SK-N-SH (cell line): Measurements from ENCODE around the gene SETBP1. TPM values are rescaled to one million over a fixed set of nuclear protein-coding genes. Genes with fewer than 3 reads are reported as not detected.

Experiments
- CTCF ChIA-PET: fragments of 300-600, 350-600 bp; formaldehyde crosslinking; extraction: SDS; loops from one replicate; lab custom pipeline; 2021; lab: Yijun Ruan, JAX
- POLR2A ChIA-PET: fragments of 350-600 bp; sonication (Branson Sonifier 250); formaldehyde crosslinking; extraction: SDS; loops from one replicate; lab custom pipeline; 2020; ENCODE audit warnings: antibody characterized with exemption, inconsistent platforms; lab: Yijun Ruan, JAX
- DNase-seq: peaks from one replicate; pipeline ENCODE4 v3.0.0; 2012
- H2AFZ ChIP-seq: fragments of 200-600 bp; sonication (generic); 2 replicates; pipeline ENCODE4 v1.8.1; 2016; ENCODE audit warnings: antibody characterized with exemption, mild to moderate bottlenecking, low read depth
- H3F3A ChIP-seq: fragments of 200-600 bp; sonication (generic); replicated peaks from 2 replicates; pipeline ENCODE3; 2016; ENCODE audit warnings: antibody characterized with exemption, mild to moderate bottlenecking; ENCODE audit not compliant: insufficient read depth
- H3K27ac ChIP-seq, 2 experiments: fragments of 200-500 bp in 1 of 2; fragments of 200-600 bp in 1 of 2; sonication (Bioruptor generic) in 1 of 2; sonication (generic), shearing (Covaris generic) in 1 of 2; 2 replicates each; pipeline versions ENCODE4 v1.5.1 to v1.6.1; 2014 to 2016; ENCODE audit warnings: low read depth in 2 of 2, inconsistent platforms in 1 of 2, low read length in 1 of 2, mild to moderate bottlenecking in 1 of 2, mixed read lengths in 1 of 2
- H3K27me3 ChIP-seq: fragments of 200-600 bp; sonication (generic), shearing (Covaris generic); 2 replicates; pipeline ENCODE4 v1.6.1; 2016; ENCODE audit warnings: mixed run types; ENCODE audit not compliant: insufficient read depth
- H3K36me3 ChIP-seq, 2 experiments: fragments of 200-500 bp in 1 of 2; fragments of 200-600 bp in 1 of 2; sonication (Bioruptor generic) in 1 of 2; sonication (generic) in 1 of 2; replicated peaks in 1 of 2; 2 replicates each; pipeline versions ENCODE3 to v1.5.1; 2014 to 2016; ENCODE audit warnings: low read length in 1 of 2, mild to moderate bottlenecking in 1 of 2; ENCODE audit not compliant: insufficient read depth in 2 of 2, control insufficient read depth in 1 of 2
- H3K4me1 ChIP-seq, 2 experiments: fragments of 200-500 bp in 1 of 2; fragments of 200-600 bp in 1 of 2; sonication (Bioruptor generic) in 1 of 2; sonication (generic), shearing (Covaris generic) in 1 of 2; 2 replicates each; pipeline versions ENCODE4 v1.5.1 to v1.6.1; 2014 to 2016; ENCODE audit warnings: low read depth in 1 of 2, low read length in 1 of 2, mixed run types in 1 of 2; ENCODE audit not compliant: insufficient read depth in 2 of 2, control insufficient read depth in 1 of 2
- H3K4me2 ChIP-seq: fragments of 200-600 bp; sonication (generic), shearing (Covaris generic); 2 replicates; pipeline ENCODE4 v1.6.1; 2017; ENCODE audit warnings: mixed run types
- H3K4me3 ChIP-seq, 2 experiments: fragments of 200-500 bp in 1 of 2; fragments of 200-600 bp in 1 of 2; sonication (Bioruptor generic) in 1 of 2; sonication (generic), shearing (Covaris generic) in 1 of 2; 2 replicates each; pipeline versions ENCODE4 v1.5.1 to v1.8.1; 2014 to 2016; ENCODE audit warnings: low read depth in 2 of 2, inconsistent platforms in 1 of 2, low read length in 1 of 2, mild to moderate bottlenecking in 1 of 2, mixed read lengths in 1 of 2, moderate library complexity in 1 of 2
- H3K79me2 ChIP-seq: fragments of 200-600 bp; sonication (generic); 2 replicates; pipeline ENCODE4 v1.8.1; 2017; ENCODE audit warnings: mild to moderate bottlenecking; ENCODE audit not compliant: insufficient read depth
- H3K9ac ChIP-seq: fragments of 200-600 bp; sonication (generic); 2 replicates; pipeline ENCODE4 v1.6.1; 2017; ENCODE audit warnings: mixed run types
- H3K9me2 ChIP-seq: fragments of 200-600 bp; sonication (generic); 2 replicates; pipeline ENCODE4 v1.6.1; 2017; ENCODE audit warnings: mixed run types
- H3K9me3 ChIP-seq: fragments of 200-600 bp; sonication (generic); 2 replicates; pipeline ENCODE4 v1.6.1; 2017; ENCODE audit warnings: mixed run types, mild to moderate bottlenecking, moderate library complexity
- H4K20me1 ChIP-seq: fragments of 200-600 bp; sonication (generic); 2 replicates; pipeline ENCODE4 v1.6.1; 2017; ENCODE audit warnings: mild to moderate bottlenecking, mixed run types; ENCODE audit not compliant: insufficient read depth
- CHD2 ChIP-seq: fragments of 150-350 bp; IDR thresholded peaks from 2 replicates; pipeline ENCODE4 v1.6.1; 2018; ENCODE audit warnings: low read length; ENCODE audit not compliant: partially characterized antibody
- EZH2phosphoT487 ChIP-seq: fragments of 200-600 bp; sonication (generic); IDR thresholded peaks from 2 replicates; pipeline ENCODE4 v1.6.1; 2017; ENCODE audit warnings: low read depth, mixed run types, mild to moderate bottlenecking, antibody characterized with exemption, moderate library complexity, borderline replicate concordance
- FOXJ3 ChIP-seq: sonication (generic); formaldehyde crosslinking; IDR thresholded peaks from 2 replicates; pipeline ENCODE4 v1.5.1; 2020; ENCODE audit warnings: mild to moderate bottlenecking, missing genetic modification reagents
- MEF2A ChIP-seq: IDR thresholded peaks from 2 replicates; pipeline ENCODE4 v1.4.0; 2012; ENCODE audit warnings: low read depth, borderline replicate concordance
- MXI1 ChIP-seq: IDR thresholded peaks from 2 replicates; pipeline ENCODE4 v1.6.1; 2012; ENCODE audit warnings: mild to moderate bottlenecking, low read depth, low read length, improper control_type of control experiment
- NFIC ChIP-seq: IDR thresholded peaks from 2 replicates; pipeline ENCODE4 v1.4.0; 2012; ENCODE audit warnings: borderline replicate concordance
- POLR2AphosphoS5 ChIP-seq: IDR thresholded peaks from 2 replicates; pipeline ENCODE4 v1.6.1; 2012; ENCODE audit warnings: low read depth, low read length
- RAD21 ChIP-seq: IDR thresholded peaks from 2 replicates; pipeline ENCODE4 v1.6.1; 2012; ENCODE audit warnings: mild to moderate bottlenecking, low read length
- RFX5 ChIP-seq: IDR thresholded peaks from 2 replicates; pipeline ENCODE4 v1.6.1; 2012; ENCODE audit warnings: mild to moderate bottlenecking, improper control_type of control experiment, low read length
- RXRA ChIP-seq: IDR thresholded peaks from 2 replicates; pipeline ENCODE4 v1.4.0; 2012; ENCODE audit warnings: low read depth, mild to moderate bottlenecking, borderline replicate concordance
- SIN3A ChIP-seq: IDR thresholded peaks from 2 replicates; pipeline ENCODE4 v1.6.1; 2012; ENCODE audit warnings: low read depth, mild to moderate bottlenecking, low read length, moderate library complexity, borderline replicate concordance
- SMC3 ChIP-seq: IDR thresholded peaks from 2 replicates; pipeline ENCODE4 v1.6.1; 2012; ENCODE audit warnings: low read depth, low read length, improper control_type of control experiment
- TCF12 ChIP-seq: IDR thresholded peaks from 2 replicates; pipeline ENCODE4 v1.4.0; 2012
- TEAD4 ChIP-seq: IDR thresholded peaks from 2 replicates; pipeline ENCODE4 v1.4.0; 2012; ENCODE audit warnings: mild to moderate bottlenecking, borderline replicate concordance; ENCODE audit not compliant: insufficient read depth
- WGBS: methylation state at CpG from one replicate; pipeline ENCODE4 v1.1.6; 2017; ENCODE audit warnings: low lambda C conversion rate; 5-methylcytosine and 5-hydroxymethylcytosine counted together
- polyA plus RNA-seq, 3 experiments: library from polyadenylated mRNA; depleted of rRNA; stranded (reverse); fragments of >200 nt; gene quantifications; 2 replicates each; pipeline ENCODE4 v1.2.3, GENCODE V29; 2012
- TF ChIP-seq, protein P1 (sequence below): IDR thresholded peaks from 2 replicates; pipeline ENCODE4 v1.4.0; 2012; ENCODE audit warnings: low read depth, borderline replicate concordance
- TF ChIP-seq, protein P2 (sequence below): fragments of 150-350 bp; IDR thresholded peaks from 2 replicates; pipeline ENCODE4 v1.6.1; 2016; ENCODE audit warnings: mild to moderate bottlenecking, low read depth, low read length
- TF ChIP-seq, protein P3 (sequence below): IDR thresholded peaks from 2 replicates; pipeline ENCODE4 v1.4.0; 2012; ENCODE audit warnings: low read depth
- TF ChIP-seq, protein P4 (sequence below): fragments of 200-600 bp; sonication (generic); IDR thresholded peaks from 2 replicates; pipeline ENCODE4 v1.6.1; 2017; ENCODE audit warnings: antibody characterized with exemption, mild to moderate bottlenecking, moderate library complexity
- TF ChIP-seq, protein P5 (sequence below): fragments of 150-350 bp; IDR thresholded peaks from 2 replicates; pipeline ENCODE4 v1.6.1; 2017; ENCODE audit warnings: antibody characterized with exemption, low read length, low read depth, borderline replicate concordance
- TF ChIP-seq, protein P6 (sequence below): IDR thresholded peaks from 2 replicates; pipeline ENCODE4 v1.6.1; 2012; ENCODE audit warnings: mild to moderate bottlenecking, low read depth, low read length, moderate library complexity

Gene SETBP1
- polyA plus RNA-seq, 1 of the 3 experiments (the other 2 are of a cell fraction): 3.0 TPM

DNA sequence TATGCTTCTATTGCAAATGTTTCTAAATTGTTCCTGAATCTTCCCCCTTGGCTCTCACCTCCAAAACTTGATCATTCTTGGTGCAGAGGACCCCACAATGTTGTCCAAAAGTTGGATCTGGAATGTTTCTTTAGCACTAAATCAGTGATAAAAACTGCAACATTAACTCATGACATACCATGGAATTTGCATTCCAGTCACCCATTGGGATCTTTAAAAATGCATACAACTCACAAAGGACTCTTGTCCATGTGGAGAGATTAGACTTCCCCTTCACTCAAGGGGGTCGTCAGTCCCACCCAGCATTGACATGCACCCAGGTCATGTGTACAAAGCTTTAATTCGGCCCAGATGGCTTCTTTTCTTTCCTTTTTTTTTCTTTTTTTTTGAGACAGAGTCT, 169.3 kb downstream of the SETBP1 start (continued):
- TF ChIP-seq, protein P1, sequence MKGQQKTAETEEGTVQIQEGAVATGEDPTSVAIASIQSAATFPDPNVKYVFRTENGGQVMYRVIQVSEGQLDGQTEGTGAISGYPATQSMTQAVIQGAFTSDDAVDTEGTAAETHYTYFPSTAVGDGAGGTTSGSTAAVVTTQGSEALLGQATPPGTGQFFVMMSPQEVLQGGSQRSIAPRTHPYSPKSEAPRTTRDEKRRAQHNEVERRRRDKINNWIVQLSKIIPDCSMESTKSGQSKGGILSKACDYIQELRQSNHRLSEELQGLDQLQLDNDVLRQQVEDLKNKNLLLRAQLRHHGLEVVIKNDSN: no peak
- no peak for TF ChIP-seq EZH2phosphoT487
- TF ChIP-seq SMC3: no peak
- TF ChIP-seq, protein P2, sequence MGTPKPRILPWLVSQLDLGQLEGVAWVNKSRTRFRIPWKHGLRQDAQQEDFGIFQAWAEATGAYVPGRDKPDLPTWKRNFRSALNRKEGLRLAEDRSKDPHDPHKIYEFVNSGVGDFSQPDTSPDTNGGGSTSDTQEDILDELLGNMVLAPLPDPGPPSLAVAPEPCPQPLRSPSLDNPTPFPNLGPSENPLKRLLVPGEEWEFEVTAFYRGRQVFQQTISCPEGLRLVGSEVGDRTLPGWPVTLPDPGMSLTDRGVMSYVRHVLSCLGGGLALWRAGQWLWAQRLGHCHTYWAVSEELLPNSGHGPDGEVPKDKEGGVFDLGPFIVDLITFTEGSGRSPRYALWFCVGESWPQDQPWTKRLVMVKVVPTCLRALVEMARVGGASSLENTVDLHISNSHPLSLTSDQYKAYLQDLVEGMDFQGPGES: no peak
- TF ChIP-seq, protein P3, sequence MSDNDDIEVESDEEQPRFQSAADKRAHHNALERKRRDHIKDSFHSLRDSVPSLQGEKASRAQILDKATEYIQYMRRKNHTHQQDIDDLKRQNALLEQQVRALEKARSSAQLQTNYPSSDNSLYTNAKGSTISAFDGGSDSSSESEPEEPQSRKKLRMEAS: no peak
- no peak for TF ChIP-seq TEAD4
- no peak for TF ChIP-seq MXI1

DNA sequence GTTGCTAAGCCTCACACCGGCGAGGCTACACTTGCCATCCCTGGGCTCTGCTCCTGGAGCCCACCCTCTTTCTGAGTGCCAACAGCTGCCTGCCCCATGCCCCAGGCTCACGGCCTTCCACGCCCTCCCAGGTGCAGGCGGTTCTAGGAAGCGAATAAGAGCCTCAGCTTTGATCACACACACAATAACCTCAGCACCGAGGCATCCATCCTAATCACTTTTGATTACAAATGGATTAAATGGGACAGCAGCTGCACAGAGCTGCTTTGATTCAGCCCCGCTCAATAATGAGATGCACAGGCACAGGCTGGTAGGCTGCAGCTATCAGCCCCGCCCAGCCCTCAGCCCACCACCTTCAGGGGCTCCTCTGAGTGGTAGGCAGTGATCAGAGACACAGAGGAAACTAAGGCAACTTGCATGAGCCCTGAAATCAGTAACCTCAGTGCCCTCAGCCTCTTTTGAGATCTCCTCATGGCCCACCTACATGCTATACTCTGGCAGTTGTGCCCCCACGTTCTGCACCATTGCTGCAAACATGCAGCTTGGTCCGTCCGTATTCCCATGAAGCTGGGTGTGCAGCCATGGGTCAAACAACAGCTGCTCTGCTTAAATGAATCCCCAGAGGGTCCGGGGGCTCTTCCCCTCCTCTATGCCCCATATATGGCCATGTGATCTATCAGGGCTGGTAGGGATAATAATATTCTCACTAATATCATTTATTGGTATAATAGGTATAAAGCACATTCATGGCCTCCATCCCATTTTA, 171.4 kb downstream of the SETBP1 start:
- no peak overlapping the region for H3K27ac ChIP-seq
- no peaks in the 10 kb centered on the region for H3F3A ChIP-seq
- H3K4me2 ChIP-seq: no peak overlapping the region
- no peaks in the 10 kb centered on the region for H3K27me3 ChIP-seq
- H3K4me3 ChIP-seq: no peak overlapping the region
- POLR2A ChIA-PET: no interaction called here
- DNase-seq: no peak
- CTCF ChIA-PET: interaction anchor here (1.2 kb wide), 1 partner anchor 12 kb away, joined by 3 read pairs; no protein-coding TSS in a partner anchor
- no peak overlapping the region for H3K9ac ChIP-seq
- no peaks in the 10 kb centered on the region for H3K9me3 ChIP-seq
- TF ChIP-seq SMC3: no peak
- no peak for TF ChIP-seq NFIC
- no peak for TF ChIP-seq TCF12
- TF ChIP-seq, protein P4, sequence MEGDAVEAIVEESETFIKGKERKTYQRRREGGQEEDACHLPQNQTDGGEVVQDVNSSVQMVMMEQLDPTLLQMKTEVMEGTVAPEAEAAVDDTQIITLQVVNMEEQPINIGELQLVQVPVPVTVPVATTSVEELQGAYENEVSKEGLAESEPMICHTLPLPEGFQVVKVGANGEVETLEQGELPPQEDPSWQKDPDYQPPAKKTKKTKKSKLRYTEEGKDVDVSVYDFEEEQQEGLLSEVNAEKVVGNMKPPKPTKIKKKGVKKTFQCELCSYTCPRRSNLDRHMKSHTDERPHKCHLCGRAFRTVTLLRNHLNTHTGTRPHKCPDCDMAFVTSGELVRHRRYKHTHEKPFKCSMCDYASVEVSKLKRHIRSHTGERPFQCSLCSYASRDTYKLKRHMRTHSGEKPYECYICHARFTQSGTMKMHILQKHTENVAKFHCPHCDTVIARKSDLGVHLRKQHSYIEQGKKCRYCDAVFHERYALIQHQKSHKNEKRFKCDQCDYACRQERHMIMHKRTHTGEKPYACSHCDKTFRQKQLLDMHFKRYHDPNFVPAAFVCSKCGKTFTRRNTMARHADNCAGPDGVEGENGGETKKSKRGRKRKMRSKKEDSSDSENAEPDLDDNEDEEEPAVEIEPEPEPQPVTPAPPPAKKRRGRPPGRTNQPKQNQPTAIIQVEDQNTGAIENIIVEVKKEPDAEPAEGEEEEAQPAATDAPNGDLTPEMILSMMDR: no peak
- TF ChIP-seq SIN3A: no peak
- no peak for TF ChIP-seq MEF2A
- no peak for TF ChIP-seq RXRA
- TF ChIP-seq, protein P5, sequence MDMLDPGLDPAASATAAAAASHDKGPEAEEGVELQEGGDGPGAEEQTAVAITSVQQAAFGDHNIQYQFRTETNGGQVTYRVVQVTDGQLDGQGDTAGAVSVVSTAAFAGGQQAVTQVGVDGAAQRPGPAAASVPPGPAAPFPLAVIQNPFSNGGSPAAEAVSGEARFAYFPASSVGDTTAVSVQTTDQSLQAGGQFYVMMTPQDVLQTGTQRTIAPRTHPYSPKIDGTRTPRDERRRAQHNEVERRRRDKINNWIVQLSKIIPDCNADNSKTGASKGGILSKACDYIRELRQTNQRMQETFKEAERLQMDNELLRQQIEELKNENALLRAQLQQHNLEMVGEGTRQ: no peak
- no peak for TF ChIP-seq POLR2AphosphoS5
- TF ChIP-seq, protein P6, sequence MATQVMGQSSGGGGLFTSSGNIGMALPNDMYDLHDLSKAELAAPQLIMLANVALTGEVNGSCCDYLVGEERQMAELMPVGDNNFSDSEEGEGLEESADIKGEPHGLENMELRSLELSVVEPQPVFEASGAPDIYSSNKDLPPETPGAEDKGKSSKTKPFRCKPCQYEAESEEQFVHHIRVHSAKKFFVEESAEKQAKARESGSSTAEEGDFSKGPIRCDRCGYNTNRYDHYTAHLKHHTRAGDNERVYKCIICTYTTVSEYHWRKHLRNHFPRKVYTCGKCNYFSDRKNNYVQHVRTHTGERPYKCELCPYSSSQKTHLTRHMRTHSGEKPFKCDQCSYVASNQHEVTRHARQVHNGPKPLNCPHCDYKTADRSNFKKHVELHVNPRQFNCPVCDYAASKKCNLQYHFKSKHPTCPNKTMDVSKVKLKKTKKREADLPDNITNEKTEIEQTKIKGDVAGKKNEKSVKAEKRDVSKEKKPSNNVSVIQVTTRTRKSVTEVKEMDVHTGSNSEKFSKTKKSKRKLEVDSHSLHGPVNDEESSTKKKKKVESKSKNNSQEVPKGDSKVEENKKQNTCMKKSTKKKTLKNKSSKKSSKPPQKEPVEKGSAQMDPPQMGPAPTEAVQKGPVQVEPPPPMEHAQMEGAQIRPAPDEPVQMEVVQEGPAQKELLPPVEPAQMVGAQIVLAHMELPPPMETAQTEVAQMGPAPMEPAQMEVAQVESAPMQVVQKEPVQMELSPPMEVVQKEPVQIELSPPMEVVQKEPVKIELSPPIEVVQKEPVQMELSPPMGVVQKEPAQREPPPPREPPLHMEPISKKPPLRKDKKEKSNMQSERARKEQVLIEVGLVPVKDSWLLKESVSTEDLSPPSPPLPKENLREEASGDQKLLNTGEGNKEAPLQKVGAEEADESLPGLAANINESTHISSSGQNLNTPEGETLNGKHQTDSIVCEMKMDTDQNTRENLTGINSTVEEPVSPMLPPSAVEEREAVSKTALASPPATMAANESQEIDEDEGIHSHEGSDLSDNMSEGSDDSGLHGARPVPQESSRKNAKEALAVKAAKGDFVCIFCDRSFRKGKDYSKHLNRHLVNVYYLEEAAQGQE: no peak
- no peak for TF ChIP-seq RAD21
- TF ChIP-seq, protein P1: no peak
- TF ChIP-seq RFX5: no peak
- TF ChIP-seq CHD2: no peak
- TF ChIP-seq, protein P3: no peak
- TF ChIP-seq FOXJ3 (CRISPR knock-in tag): no peak
- no peak overlapping the region for H2AFZ ChIP-seq
- no peaks in the 10 kb centered on the region; a peak in 1 of 4 replicates for H3K4me1 ChIP-seq
- H3K79me2 ChIP-seq: no peaks in the 10 kb centered on the region
- WGBS: 100% methylated on average over 7 of the region's 13 CpGs
- no peaks in the 10 kb centered on the region for H3K9me2 ChIP-seq
- H4K20me1 ChIP-seq: no peaks in the 10 kb centered on the region
- H3K36me3 ChIP-seq: no peaks in the 10 kb centered on the region
